Tibial nerve (tissue), 4 donors: ENCODE data around the gene SLC2A6. TPM values are rescaled to one million over a fixed set of nuclear protein-coding genes. Genes with fewer than 3 reads are reported as not detected.

Experiments used
- DNase-seq, 2 donors: peaks; one replicate each; pipeline ENCODE4 v3.0.0-alpha.2; 2019; ENCODE audit warnings: low spot score in 2 of 2
- H3K27ac ChIP-seq, 4 donors: fragments of 200-600 bp; sonication (generic) in 3 of 4; one replicate each; pipeline ENCODE4 v1.5.1; 2017 to 2019; ENCODE audit warnings: mild to moderate bottlenecking in 1 of 4
- H3K27me3 ChIP-seq, 2 donors: fragments of 200-600 bp; sonication (generic) in 1 of 2; one replicate each; pipeline versions ENCODE4 v1.5.1 to v1.6.0; 2017 to 2019
- H3K36me3 ChIP-seq, 3 donors: fragments of 200-600 bp; sonication (generic); one replicate each; pipeline ENCODE4 v1.5.1; 2018 to 2019
- H3K4me1 ChIP-seq, 4 donors: fragments of 200-600 bp; sonication (generic) in 3 of 4; one replicate each; pipeline ENCODE4 v1.5.1; 2017 to 2019
- H3K4me3 ChIP-seq, 4 donors: fragments of 200-600 bp; sonication (generic) in 3 of 4; one replicate each; pipeline ENCODE4 v1.5.1; 2017 to 2019; ENCODE audit warnings: mild to moderate bottlenecking in 1 of 4, moderate library complexity in 1 of 4
- H3K9me3 ChIP-seq, 4 donors: fragments of 200-600 bp; sonication (generic) in 3 of 4; one replicate each; pipeline ENCODE4 v1.5.1; 2017 to 2019
- CTCF ChIP-seq, 5 experiments: fragments of 200-600 bp in 3 of 5; fragments of 450-650 bp in 2 of 5; sonication (generic) in 3 of 5; IDR thresholded peaks; one replicate each; pipeline ENCODE4 v1.5.1; 2016 to 2019; ENCODE audit warnings: antibody characterized with exemption in 5 of 5, mild to moderate bottlenecking in 3 of 5, moderate library complexity in 2 of 5
- EP300 ChIP-seq, 2 donors: sonication (generic); formaldehyde crosslinking; IDR thresholded peaks; one replicate each; pipeline ENCODE4 v1.6.1; 2017; ENCODE audit warnings: antibody characterized with exemption in 2 of 2, mild to moderate bottlenecking in 1 of 2
- POLR2A ChIP-seq, 2 donors: fragments of 450-650 bp; IDR thresholded peaks; one replicate each; pipeline ENCODE4 v1.6.1; 2017; ENCODE audit warnings: antibody characterized with exemption in 2 of 2, mild to moderate bottlenecking in 2 of 2, moderate library complexity in 2 of 2
- WGBS, 2 donors: methylation state at CpG; one replicate each; pipeline ENCODE4 v1.1.5; 2018; 5-methylcytosine and 5-hydroxymethylcytosine counted together
- total RNA-seq, 4 donors: library from RNA; depleted of rRNA; stranded (reverse); fragments of >200 nt; gene quantifications; one replicate each; pipeline ENCODE4 v1.1.0, GENCODE V29; 2016

Gene SLC2A6
- total RNA-seq, 4 donors from 2014 or later, result 2.1 to 6.3 (median 3.0) TPM

GRCh38 chr9:133441571-133441970 is 37.3 kb downstream of the SLC2A6 start:
- Histone ChIP-seq H3K4me3 (no peak overlapping the region), H3K9me3 (no peaks in the 10 kb centered on the region), H3K36me3 (peaks cover 0 to 27% (median 0%) of the 10 kb centered on the region in 3 donors), H3K27ac (no peak overlapping the region), H3K27me3 (no peaks in the 10 kb centered on the region), H3K4me1 (no peaks in the 10 kb centered on the region)
- DNase-seq, result no peak
- no peak for TF ChIP-seq CTCF (IDR thresholded peaks at IDR 0.05)
- TF ChIP-seq POLR2A (IDR thresholded peaks at IDR 0.05), result no peak
- no peak for TF ChIP-seq EP300 (IDR thresholded peaks at IDR 0.05)
- WGBS, 2 donors, result 49 to 60% methylated on average over 3 to 4 of the region's 5 CpGs

GRCh38 chr9:133440874-133441273 is 38.0 kb downstream of the SLC2A6 start:
- peaks cover 0 to 27% (median 0%) of the 10 kb centered on the region in 3 donors for H3K36me3 ChIP-seq
- H3K27me3 ChIP-seq, result no peaks in the 10 kb centered on the region
- H3K4me1 ChIP-seq, result no peaks in the 10 kb centered on the region
- TF ChIP-seq EP300 (IDR thresholded peaks at IDR 0.05), result no peak
- no peak for TF ChIP-seq POLR2A (IDR thresholded peaks at IDR 0.05)
- TF ChIP-seq CTCF (IDR thresholded peaks at IDR 0.05), result no peak
- DNase-seq, result no peak
- no peak overlapping the region for H3K27ac ChIP-seq
- no peak overlapping the region for H3K4me3 ChIP-seq
- H3K9me3 ChIP-seq, result no peaks in the 10 kb centered on the region
- 85 to 91% methylated on average over 12 of the region's 12 CpGs for WGBS, 2 donors

GRCh38 chr9:133439337-133439736 is 39.6 kb downstream of the SLC2A6 start:
- TF ChIP-seq POLR2A (IDR thresholded peaks at IDR 0.05) (no peak), EP300 (IDR thresholded peaks at IDR 0.05) (no peak), CTCF (IDR thresholded peaks at IDR 0.05) (no peak)
- Histone ChIP-seq H3K36me3 (peaks cover 0 to 24% (median 0%) of the 10 kb centered on the region in 3 donors), H3K4me3 (no peak overlapping the region), H3K27me3 (no peaks in the 10 kb centered on the region), H3K4me1 (no peaks in the 10 kb centered on the region), H3K27ac (no peak overlapping the region), H3K9me3 (no peaks in the 10 kb centered on the region)
- 73 to 75% methylated on average over 4 of the region's 4 CpGs for WGBS, 2 donors
- no peak for DNase-seq

- WGBS, 2 donors, result 92 to 93% methylated on average over 17 to 18 of the region's 20 CpGs
- Histone ChIP-seq H3K4me3 (no peak overlapping the region), H3K9me3 (no peaks in the 10 kb centered on the region), H3K27me3 (no peaks in the 10 kb centered on the region), H3K4me1 (no peaks in the 10 kb centered on the region), H3K36me3 (peaks cover 0 to 21% (median 0%) of the 10 kb centered on the region in 3 donors), H3K27ac (no peak overlapping the region)
- TF ChIP-seq POLR2A (IDR thresholded peaks at IDR 0.05) (no peak), CTCF (IDR thresholded peaks at IDR 0.05) (no peak), EP300 (IDR thresholded peaks at IDR 0.05) (no peak)
- DNase-seq, result no peak
Measured at GRCh38 chr9:133437753-133438531, 41.0 kb downstream of the SLC2A6 start.

- TF ChIP-seq CTCF (IDR thresholded peaks at IDR 0.05), result no peak
- TF ChIP-seq POLR2A (IDR thresholded peaks at IDR 0.05), result no peak
- TF ChIP-seq EP300 (IDR thresholded peaks at IDR 0.05), result no peak
Measured at GRCh38 chr9:133436681-133437080, 42.2 kb downstream of the SLC2A6 start.

More at GRCh38 chr9:133436681-133437080, 42.2 kb downstream of the SLC2A6 start:
- 85 to 90% methylated on average over 15 to 16 of the region's 16 CpGs for WGBS, 2 donors
- Histone ChIP-seq H3K27me3 (no peaks in the 10 kb centered on the region), H3K4me3 (no peak overlapping the region), H3K27ac (no peak overlapping the region), H3K4me1 (no peaks in the 10 kb centered on the region), H3K9me3 (no peaks in the 10 kb centered on the region), H3K36me3 (peaks cover 0 to 13% (median 0%) of the 10 kb centered on the region in 3 donors)
- no peak for DNase-seq
